Endothelial cell (in vitro differentiated cells): Measurements from ENCODE around the gene EVC. TPM values are rescaled to one million over a fixed set of nuclear protein-coding genes. Genes with fewer than 3 reads are reported as not detected.
"Not testable (repeated sequence)": the region's sequence is repeated elsewhere in the genome, so short reads cannot be mapped to it uniquely, and the experiment has no call there.

Source experiments
- DNase-seq: peaks from one replicate; pipeline ENCODE4 v3.0.0; 2021; ENCODE audit warnings: low spot score
- H3K27ac Mint-ChIP-seq: one replicate; pipeline ENCODE4 v1.8.0; 2021; ENCODE audit warnings: mixed read lengths, inconsistent platforms; ENCODE audit not compliant: unreplicated experiment
- H3K27me3 Mint-ChIP-seq: one replicate; pipeline ENCODE4 v1.8.0; 2021; ENCODE audit warnings: mild to moderate bottlenecking, moderate library complexity, mixed read lengths, inconsistent platforms; ENCODE audit not compliant: unreplicated experiment
- H3K36me3 Mint-ChIP-seq: one replicate; pipeline ENCODE4 v1.8.0; 2021; ENCODE audit warnings: mild to moderate bottlenecking, low read depth, mixed read lengths, inconsistent platforms; ENCODE audit not compliant: unreplicated experiment
- H3K4me1 Mint-ChIP-seq: one replicate; pipeline ENCODE4 v1.8.0; 2021; ENCODE audit warnings: mild to moderate bottlenecking, mixed read lengths, inconsistent platforms; ENCODE audit not compliant: unreplicated experiment
- H3K4me3 Mint-ChIP-seq: one replicate; pipeline ENCODE4 v1.8.0; 2021; ENCODE audit warnings: mild to moderate bottlenecking, mixed read lengths, inconsistent platforms; ENCODE audit not compliant: unreplicated experiment
- H3K9me3 Mint-ChIP-seq: one replicate; pipeline ENCODE4 v1.8.0; 2021; ENCODE audit warnings: mixed read lengths, inconsistent platforms; ENCODE audit not compliant: unreplicated experiment
- CTCF ChIP-seq: fragments of 200-600 bp; sonication (generic); IDR thresholded peaks from one replicate; pipeline ENCODE4 v1.5.0; 2021; ENCODE audit warnings: antibody characterized with exemption; ENCODE audit not compliant: unreplicated experiment
- total RNA-seq: library from RNA; stranded (reverse); fragmentation: NEBNext Ultra II Directional; extraction: Animal tissue kit (Norgen Biotek cat#: 25700); gene quantifications from one replicate; pipeline ENCODE4 v1.2.1, GENCODE V29; 2021; ENCODE audit not compliant: unreplicated experiment

EVC gene
- total RNA-seq, 1 donor from 2014 or later: 14.9 TPM

- DNase-seq: no peak
- H3K4me1 Mint-ChIP-seq: no peaks in the 10 kb centered on the region
- no peak for TF ChIP-seq CTCF
- peaks cover 4% of the 10 kb centered on the region for H3K27me3 Mint-ChIP-seq
- no peak overlapping the region for H3K4me3 Mint-ChIP-seq
- H3K36me3 Mint-ChIP-seq: peaks cover 21% of the 10 kb centered on the region
- no peaks in the 10 kb centered on the region for H3K9me3 Mint-ChIP-seq
- no peak overlapping the region for H3K27ac Mint-ChIP-seq
Observed at GRCh38 chr4:5852523-5853202, 141.7 kb downstream of the EVC start.

GRCh38 chr4:5854929-5855328 lies 143.9 kb downstream of the EVC start:
- Mint-ChIP-seq H3K9me3 (no peaks in the 10 kb centered on the region), H3K4me1 (no peaks in the 10 kb centered on the region), H3K27me3 (peaks cover 2% of the 10 kb centered on the region), H3K4me3 (no peak overlapping the region), H3K36me3 (peaks cover 12% of the 10 kb centered on the region), H3K27ac (no peak overlapping the region)
- TF ChIP-seq CTCF: no peak
- DNase-seq: no peak

- not testable (repeated sequence) for H3K9me3 Mint-ChIP-seq, H3K4me1 Mint-ChIP-seq, H3K36me3 Mint-ChIP-seq, H3K27me3 Mint-ChIP-seq, H3K4me3 Mint-ChIP-seq, H3K27ac Mint-ChIP-seq, DNase-seq
Observed at GRCh38 chr4:5856362-5856761, 145.4 kb downstream of the EVC start.

GRCh38 chr4:5857199-5857598 lies 146.2 kb downstream of the EVC start:
- Mint-ChIP-seq H3K27me3 (no peaks in the 10 kb centered on the region), H3K4me3 (no peak overlapping the region), H3K9me3 (no peaks in the 10 kb centered on the region), H3K27ac (no peak overlapping the region), H3K36me3 (peaks cover 5% of the 10 kb centered on the region), H3K4me1 (no peaks in the 10 kb centered on the region)
- DNase-seq: no peak
- no peak for TF ChIP-seq CTCF

- Mint-ChIP-seq H3K4me3 (no peak overlapping the region), H3K27me3 (no peaks in the 10 kb centered on the region), H3K9me3 (no peaks in the 10 kb centered on the region), H3K36me3 (peaks cover 5% of the 10 kb centered on the region), H3K4me1 (peaks cover 2% of the 10 kb centered on the region), H3K27ac (no peak overlapping the region)
- TF ChIP-seq CTCF: no peak
- no peak for DNase-seq
Observed at GRCh38 chr4:5858020-5858769, 147.2 kb downstream of the EVC start.
